Measurements from ENCODE around the gene SLC29A1. TPM values are rescaled to one million over a fixed set of nuclear protein-coding genes. Genes with fewer than 3 reads are reported as not detected.

Gene SLC29A1
- total and polyA plus RNA-seq, 2 of the 8 experiments (the other 6 are each of a cell fraction or from before 2014, with no cell fraction given) = 187 to 558 TPM

- Histone ChIP-seq H2BK120ac (replicated peaks; ENCODE audit: low read depth, low read length) (no peak overlapping the region), H4K20me1 (replicated peaks in 1 of 2; ENCODE audit: control insufficient read depth in 1 of 2, insufficient read depth in 2 of 2, low read length in 2 of 2) (peaks cover 4 to 17% of the 10 kb centered on the region in 2 experiments), H3K4ac (replicated peaks; ENCODE audit: insufficient read length, low read depth, low read length) (no peak overlapping the region), H3K9ac (replicated peaks in 1 of 4; ENCODE audit: extremely low read depth in 1 of 4, low read depth in 3 of 4, low read length in 3 of 4) (peak overlapping the region; percentile 45 to 84 (median 76)), H2BK5ac (ENCODE audit: low read depth, low read length) (peak overlapping the region; percentile 92), H4K91ac (replicated peaks; ENCODE audit: insufficient read length, low read length) (no peak overlapping the region), H3K56ac (replicated peaks; ENCODE audit: insufficient read length, low read depth, low read length) (peak overlapping the region; percentile 7), H3K4me2 (ENCODE audit: insufficient read depth in 1 of 2, low read depth in 2 of 2, low read length in 2 of 2) (peak overlapping the region; percentile 58 to 82), H4K8ac (ENCODE audit: extremely low read depth, insufficient read depth, low read length) (no peak overlapping the region; the same call in 1 of the 2 replicates), H2BK15ac (ENCODE audit: low read length) (no peak overlapping the region), H2AK5ac (ENCODE audit: low read depth, low read length) (no peak overlapping the region), H3K18ac (ENCODE audit: extremely low read depth, low read length) (no peak overlapping the region; the same call in 1 of the 2 replicates), H3K4me3 (ENCODE audit: extremely low read depth in 1 of 4, insufficient read depth in 2 of 4, low read depth in 3 of 4, low read length in 4 of 4) (peak overlapping the region; percentile 67 to 85 (median 75)), H3K4me1 (replicated peaks in 1 of 4; ENCODE audit: control insufficient read depth in 3 of 4, insufficient read depth in 4 of 4, low read length in 3 of 4) (peaks cover 0 to 15% (median 6%) of the 10 kb centered on the region in 4 experiments; a peak in 4 of 7 replicates), H3K27me3 (replicated peaks in 1 of 4; ENCODE audit: control insufficient read depth in 3 of 4, extremely low read depth in 1 of 4, insufficient read depth in 3 of 4, low read length in 3 of 4) (no peaks in the 10 kb centered on the region), H3K23ac (ENCODE audit: insufficient read length) (no peak overlapping the region), H3K79me1 (ENCODE audit: low read depth, low read length) (no peaks in the 10 kb centered on the region; the same call in 1 of the 2 replicates), H2BK20ac (ENCODE audit: low read length) (no peak overlapping the region), H3K23me2 (ENCODE audit: low read depth, low read length) (peaks cover 11% of the 10 kb centered on the region), H3K14ac (ENCODE audit: insufficient read length) (peak overlapping the region; percentile 48), H3K79me2 (ENCODE audit: control insufficient read depth in 1 of 2, insufficient read depth in 2 of 2, low read length in 2 of 2) (peaks cover 0 to 23% of the 10 kb centered on the region in 2 experiments; a peak in 2 of 4 replicates), H3K9me3 (ENCODE audit: insufficient read depth in 2 of 2, low read depth in 1 of 2, low read length in 1 of 2) (no peaks in the 10 kb centered on the region), H3K36me3 (ENCODE audit: control insufficient read depth in 2 of 4, insufficient read depth in 4 of 4, low read length in 3 of 4) (peaks cover 28 to 50% (median 47%) of the 10 kb centered on the region in 4 experiments), H4K5ac (ENCODE audit: insufficient read length, low read depth, low read length) (peak overlapping the region; percentile 20), H2AFZ (ENCODE audit: low read length) (no peak overlapping the region), H2BK12ac (ENCODE audit: low read depth, low read length) (no peak overlapping the region), H3K27ac (ENCODE audit: low read depth, low read length) (peak overlapping the region; percentile 88; the same call in 1 of the 2 replicates)
- ChIA-PET CTCF (ENCODE audit: partially characterized antibody) (interaction anchor here (0.6 to 4.8 kb wide), 40 partner anchors 9 to 186 kb away, joined by 3 to 48 read pairs (median 4); partner anchors contain the start of genes CAPN11, HSP90AB1, SLC29A1 and TMEM151B), POLR2A (ENCODE audit: partially characterized antibody) (interaction anchor here (0.7 to 15.1 kb wide), 51 partner anchors 11 to 627 kb away, joined by 3 to 581 read pairs (median 5); partner anchors contain the start of genes AARS2, CAPN11, CDC5L and GTPBP2)
- FAIRE-seq (no peak), DNase-seq (ENCODE audit: low read depth in 1 of 2, low spot score in 2 of 2) (peak in 1 of 2 experiments; percentile 60)
- WGBS, 2 experiments (ENCODE audit: extremely low coverage in 1 of 2, insufficient coverage in 1 of 2, insufficient read length in 1 of 2, insufficient replicate concordance in 2 of 2, low coverage in 1 of 2, low lambda C conversion rate in 2 of 2, missing lambda C conversion rate in 1 of 2) = 33% methylated on average over 15 of the region's 15 CpGs; no CpG with 5 or more reads in 1 of the 2 experiments
- no peak for TF ChIP-seq GABPA (IDR thresholded peaks at IDR 0.05; ENCODE audit: borderline replicate concordance, insufficient read depth, low read length)
- TF ChIP-seq HDAC6 (IDR thresholded peaks at IDR 0.05; ENCODE audit: low read depth, low read length) = no peak
- TF ChIP-seq PHF8 (conservative IDR thresholded peaks at IDR 0.05; ENCODE audit: low read depth, low read length) = no peak
- peak in 1 of 2 experiments; percentile 76; a peak in 2 of 3 replicates for TF ChIP-seq POLR2A (IDR thresholded peaks at IDR 0.05; ENCODE audit: control extremely low read depth in 1 of 2, low read depth in 2 of 2, low read length in 2 of 2)
Observed at GRCh38 chr6:44255871-44256774, 32.7 kb downstream of the SLC29A1 start.
